Activated T-cell treated with anti-CD3 and anti-CD28 coated beads, Interleukin-2, amount 50 U/mL, for 24 hours (primary cell): Measurements from ENCODE around the gene KCNK5.

Experiments
- DNase-seq: peaks from one replicate; pipeline ENCODE4 v3.0.0-alpha.2; 2020
- H3K27ac Mint-ChIP-seq: 2 replicates; pipeline ENCODE4 v1.8.0; 2020; ENCODE audit warnings: mild to moderate bottlenecking, mixed read lengths
- H3K27me3 Mint-ChIP-seq: 2 replicates; pipeline ENCODE4 v1.8.0; 2020; ENCODE audit warnings: mixed read lengths
- H3K36me3 Mint-ChIP-seq: 2 replicates; pipeline ENCODE4 v1.8.0; 2020; ENCODE audit warnings: low read depth, mixed read lengths
- H3K4me1 Mint-ChIP-seq: 2 replicates; pipeline ENCODE4 v1.8.0; 2020; ENCODE audit warnings: low read depth, mixed read lengths
- H3K4me3 Mint-ChIP-seq: 2 replicates; pipeline ENCODE4 v1.8.0; 2020; ENCODE audit warnings: mild to moderate bottlenecking, moderate library complexity, mixed read lengths
- H3K9me3 Mint-ChIP-seq: 2 replicates; pipeline ENCODE4 v1.8.0; 2020; ENCODE audit warnings: mixed read lengths

Gene KCNK5

DNA sequence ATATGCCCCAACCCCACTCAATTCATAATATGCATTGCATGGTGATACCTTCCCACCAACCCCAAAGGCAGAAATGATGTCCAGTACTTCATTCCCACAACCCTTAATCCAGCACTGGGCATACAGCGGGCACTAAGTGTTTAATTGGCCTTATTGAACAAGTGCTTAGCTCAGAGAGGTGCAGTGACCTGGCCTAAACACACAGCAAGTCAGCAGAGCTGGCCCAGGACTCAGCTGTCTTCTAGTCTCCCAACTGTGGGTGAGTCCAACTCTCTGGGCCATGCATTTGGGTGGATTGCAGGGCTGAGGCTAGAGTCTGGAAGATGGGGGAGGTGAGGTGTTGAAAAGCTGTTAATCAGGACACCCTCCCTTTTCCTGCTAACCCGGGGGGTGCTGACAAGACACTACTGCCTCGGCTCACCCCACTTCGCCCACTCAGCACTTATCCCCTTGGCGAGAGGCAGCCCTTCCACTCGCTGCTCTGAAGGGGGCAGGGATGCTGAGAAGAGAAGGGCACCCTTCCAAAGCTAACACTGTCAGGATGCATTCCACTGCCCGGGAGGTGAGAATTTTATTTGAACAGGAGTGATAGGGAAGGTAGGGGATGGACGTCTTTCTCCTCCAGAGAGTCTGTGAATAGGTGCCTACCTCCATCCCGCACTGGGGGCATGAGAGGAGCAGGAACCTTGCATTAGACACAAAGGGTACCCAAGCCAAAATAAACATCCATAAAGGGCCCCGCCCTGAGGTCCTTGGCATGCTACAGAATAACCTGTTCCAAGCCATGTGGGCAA is 14.2 kb downstream of the KCNK5 start:
- Mint-ChIP-seq H3K9me3 (no peaks in the 10 kb centered on the region), H3K4me3 (no peak overlapping the region), H3K27me3 (no peaks in the 10 kb centered on the region), H3K36me3 (peaks cover 71% of the 10 kb centered on the region), H3K4me1 (peaks cover 23% of the 10 kb centered on the region), H3K27ac (no peak overlapping the region)
- no peak for DNase-seq

DNA sequence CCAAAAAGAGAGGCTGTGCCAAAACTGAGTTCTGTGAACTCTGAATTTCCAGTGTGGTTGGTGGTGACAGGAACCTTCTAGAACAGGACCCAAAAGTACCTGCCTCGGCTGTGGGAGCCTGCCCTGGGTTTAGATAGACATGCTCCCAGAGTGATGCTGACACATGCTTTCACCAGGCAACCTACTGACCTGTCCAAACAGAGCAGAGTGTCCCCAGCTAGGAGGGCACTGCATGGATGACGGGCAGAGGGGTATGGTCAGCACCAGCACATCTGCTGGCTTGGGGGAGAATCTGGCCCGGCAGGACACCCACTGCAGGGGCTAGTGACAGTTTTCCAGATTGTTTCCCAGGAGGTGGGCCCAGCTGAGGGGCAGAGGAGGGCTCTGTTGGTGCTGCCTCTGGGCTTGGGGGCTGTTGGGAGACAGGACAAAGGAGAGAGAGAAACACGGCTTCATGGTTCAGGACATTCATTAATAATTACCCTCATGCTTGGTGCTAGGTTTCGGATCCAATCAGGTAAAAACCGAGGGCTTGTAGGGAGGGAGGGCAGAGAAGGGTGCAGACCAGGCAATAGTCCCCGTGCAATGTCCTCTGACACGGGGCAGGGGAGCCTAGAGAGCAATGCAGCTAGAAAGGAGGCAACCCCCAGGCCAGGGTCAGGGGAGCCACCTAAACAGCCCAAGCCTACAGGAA is 15.0 kb downstream of the KCNK5 start:
- no peak for DNase-seq
- Mint-ChIP-seq H3K27me3 (no peaks in the 10 kb centered on the region), H3K4me3 (no peak overlapping the region), H3K9me3 (no peaks in the 10 kb centered on the region), H3K4me1 (peaks cover 24% of the 10 kb centered on the region), H3K27ac (no peak overlapping the region), H3K36me3 (peaks cover 65% of the 10 kb centered on the region)

DNA sequence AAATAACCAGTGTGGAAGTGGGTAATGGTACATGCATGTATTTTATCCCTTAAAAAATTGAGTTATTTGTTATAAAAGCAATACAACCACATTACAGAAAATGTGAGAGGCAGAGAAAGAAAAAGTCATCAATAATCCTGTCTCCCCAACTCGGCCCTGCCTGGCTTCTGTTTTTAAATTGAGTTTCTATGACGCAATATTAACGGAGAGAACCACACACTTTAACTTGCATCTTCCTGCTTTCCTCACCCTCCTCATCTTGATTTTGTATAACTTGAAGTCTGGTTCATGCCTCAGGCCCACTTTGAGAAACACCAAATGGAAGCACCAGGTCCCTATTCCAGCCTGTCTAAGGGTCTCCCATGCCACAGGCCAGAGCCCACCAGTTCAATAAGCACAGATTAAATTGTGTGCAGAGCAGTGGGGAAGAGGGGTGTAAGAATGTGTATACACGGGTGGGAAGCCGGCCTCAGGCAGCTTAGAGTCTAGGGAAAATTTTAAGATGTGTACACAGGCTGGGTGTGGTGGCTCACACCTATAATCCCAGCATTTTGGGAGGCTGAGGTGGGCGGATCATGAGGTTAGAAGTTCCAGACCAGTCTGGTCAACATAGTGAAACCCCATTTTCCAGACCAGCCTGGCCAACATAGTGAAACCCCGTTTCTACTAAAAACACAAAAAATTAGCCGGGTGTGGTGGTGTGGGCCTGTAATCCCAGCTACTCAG is 15.9 kb downstream of the KCNK5 start:
- DNase-seq = no peak
- Mint-ChIP-seq H3K27me3 (no peaks in the 10 kb centered on the region), H3K4me3 (no peak overlapping the region), H3K4me1 (peaks cover 23% of the 10 kb centered on the region), H3K36me3 (peaks cover 60% of the 10 kb centered on the region), H3K9me3 (no peaks in the 10 kb centered on the region), H3K27ac (no peak overlapping the region)

DNA sequence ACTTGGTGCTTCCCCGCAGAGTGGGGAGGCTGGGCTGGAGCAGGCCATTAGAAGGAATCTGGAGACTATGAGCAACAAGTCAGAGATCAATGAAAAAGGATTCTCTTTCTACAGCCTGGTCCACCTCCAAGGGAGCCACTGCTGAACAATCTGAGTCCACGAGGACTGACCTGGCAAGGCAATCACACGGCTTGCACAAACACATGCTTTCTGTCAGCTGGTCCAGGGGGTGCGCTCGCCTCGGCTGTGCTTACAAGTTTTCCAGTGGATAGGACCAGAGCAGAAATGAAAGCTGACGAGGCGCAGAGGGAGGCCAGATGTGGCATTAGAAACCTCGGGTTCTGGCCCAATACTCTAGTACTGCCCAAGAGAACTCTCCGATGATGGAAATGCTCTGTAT is 18.1 kb downstream of the KCNK5 start:
- Mint-ChIP-seq H3K36me3 (peaks cover 52% of the 10 kb centered on the region), H3K9me3 (no peaks in the 10 kb centered on the region), H3K4me1 (peaks cover 22% of the 10 kb centered on the region), H3K4me3 (no peak overlapping the region), H3K27ac (no peak overlapping the region), H3K27me3 (no peaks in the 10 kb centered on the region)
- no peak for DNase-seq

DNA sequence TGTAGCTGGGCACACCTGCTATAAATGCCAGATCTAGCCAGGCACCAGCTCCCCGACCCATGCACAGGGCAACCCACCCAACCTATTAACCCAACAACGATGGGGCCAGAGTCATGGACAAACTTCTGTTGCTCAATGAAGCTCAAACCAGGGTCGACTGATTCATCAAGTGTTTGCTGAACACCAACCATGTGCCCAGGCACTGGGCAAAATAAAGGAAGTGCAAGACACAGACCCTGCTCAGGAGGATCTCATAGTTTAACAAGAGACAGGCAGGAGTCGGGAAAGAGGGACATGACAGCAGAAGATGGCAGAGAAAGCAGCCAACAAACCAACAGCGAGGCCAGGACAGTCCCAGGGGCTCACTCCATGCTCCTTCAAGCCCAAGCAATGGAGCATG is 18.8 kb downstream of the KCNK5 start:
- peaks cover 20% of the 10 kb centered on the region for H3K4me1 Mint-ChIP-seq
- no peak overlapping the region for H3K4me3 Mint-ChIP-seq
- H3K27ac Mint-ChIP-seq = no peak overlapping the region
- H3K36me3 Mint-ChIP-seq = peaks cover 51% of the 10 kb centered on the region
- H3K27me3 Mint-ChIP-seq = no peaks in the 10 kb centered on the region
- no peak for DNase-seq
- no peaks in the 10 kb centered on the region for H3K9me3 Mint-ChIP-seq

DNA sequence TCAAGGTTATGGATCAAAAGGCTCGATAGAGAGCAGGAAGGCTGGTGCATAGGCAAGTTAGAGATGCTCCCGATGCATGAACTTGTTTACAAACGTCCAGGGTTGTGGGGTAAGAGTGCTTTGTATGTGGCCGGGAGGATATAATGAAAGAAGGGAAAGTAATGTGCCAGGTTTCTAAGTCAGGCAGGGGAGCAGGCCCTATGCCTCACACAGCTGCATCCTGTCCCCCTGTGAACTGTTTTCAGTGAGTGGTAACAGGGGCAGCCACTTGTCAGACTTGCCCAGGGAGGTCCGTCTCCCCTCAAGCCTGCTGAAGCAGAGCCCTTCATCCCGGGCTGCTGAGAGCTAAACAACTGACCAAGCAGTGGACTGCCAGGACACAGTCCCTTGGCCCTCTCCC is 19.4 kb downstream of the KCNK5 start:
- Mint-ChIP-seq H3K36me3 (peaks cover 45% of the 10 kb centered on the region), H3K4me1 (peaks cover 20% of the 10 kb centered on the region), H3K27me3 (no peaks in the 10 kb centered on the region), H3K27ac (peak overlapping the region; percentile 77), H3K9me3 (no peaks in the 10 kb centered on the region), H3K4me3 (no peak overlapping the region)
- no peak for DNase-seq

DNA sequence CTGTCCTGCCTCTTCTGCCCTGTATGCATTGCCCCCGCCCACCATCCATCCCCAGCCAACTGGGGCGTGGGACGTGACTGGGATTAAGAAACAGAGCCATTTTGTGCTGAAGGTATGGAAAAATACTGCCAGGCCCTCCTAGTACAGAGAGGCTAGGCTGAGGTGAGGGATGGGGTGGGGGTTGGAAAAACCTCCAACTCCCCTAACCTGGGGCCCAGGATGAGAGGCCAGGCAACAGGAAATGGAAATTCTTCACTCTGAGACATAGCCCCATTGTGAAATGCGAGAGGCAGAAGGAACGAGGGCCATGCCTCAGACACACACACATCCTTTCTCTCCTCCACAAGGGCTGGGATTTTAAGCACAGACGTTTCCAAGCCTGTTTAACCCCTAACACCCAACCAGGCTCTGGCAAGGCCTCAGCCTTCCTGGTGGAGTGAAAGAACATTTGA is 19.9 kb downstream of the KCNK5 start:
- Mint-ChIP-seq H3K27me3 (no peaks in the 10 kb centered on the region), H3K36me3 (peaks cover 40% of the 10 kb centered on the region), H3K4me1 (peaks cover 20% of the 10 kb centered on the region), H3K4me3 (no peak overlapping the region), H3K27ac (peak overlapping the region; percentile 77), H3K9me3 (no peaks in the 10 kb centered on the region)
- no peak for DNase-seq

DNA sequence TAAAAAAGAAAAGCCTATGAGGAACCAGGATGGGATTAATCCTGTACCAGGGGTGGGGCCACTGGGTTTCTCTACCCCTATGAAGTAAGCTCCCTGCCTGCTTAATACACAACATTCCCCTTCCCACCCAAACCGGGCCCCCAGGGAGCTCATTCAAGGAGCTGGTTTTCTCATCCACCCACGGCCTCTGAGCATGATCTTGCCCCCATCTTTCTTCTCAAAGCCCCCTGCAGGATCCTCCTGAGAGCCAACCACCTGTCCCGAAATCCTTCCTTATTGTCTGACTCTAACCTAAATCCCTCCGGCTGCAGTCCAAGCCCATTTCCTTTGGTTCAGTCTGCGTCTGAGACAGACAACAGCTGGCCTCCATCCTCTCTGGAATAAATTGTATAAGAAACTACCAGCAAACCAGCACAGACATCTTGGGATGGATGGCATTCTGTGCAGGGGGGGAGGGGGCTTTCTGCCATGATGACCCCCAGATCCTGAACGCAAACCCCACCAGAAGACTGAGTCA is 21.0 kb downstream of the KCNK5 start:
- H3K27me3 Mint-ChIP-seq = no peaks in the 10 kb centered on the region
- DNase-seq = no peak
- peaks cover 20% of the 10 kb centered on the region for H3K4me1 Mint-ChIP-seq
- no peaks in the 10 kb centered on the region for H3K9me3 Mint-ChIP-seq
- no peak overlapping the region for H3K4me3 Mint-ChIP-seq
- H3K36me3 Mint-ChIP-seq = peaks cover 32% of the 10 kb centered on the region
- no peak overlapping the region for H3K27ac Mint-ChIP-seq

DNA sequence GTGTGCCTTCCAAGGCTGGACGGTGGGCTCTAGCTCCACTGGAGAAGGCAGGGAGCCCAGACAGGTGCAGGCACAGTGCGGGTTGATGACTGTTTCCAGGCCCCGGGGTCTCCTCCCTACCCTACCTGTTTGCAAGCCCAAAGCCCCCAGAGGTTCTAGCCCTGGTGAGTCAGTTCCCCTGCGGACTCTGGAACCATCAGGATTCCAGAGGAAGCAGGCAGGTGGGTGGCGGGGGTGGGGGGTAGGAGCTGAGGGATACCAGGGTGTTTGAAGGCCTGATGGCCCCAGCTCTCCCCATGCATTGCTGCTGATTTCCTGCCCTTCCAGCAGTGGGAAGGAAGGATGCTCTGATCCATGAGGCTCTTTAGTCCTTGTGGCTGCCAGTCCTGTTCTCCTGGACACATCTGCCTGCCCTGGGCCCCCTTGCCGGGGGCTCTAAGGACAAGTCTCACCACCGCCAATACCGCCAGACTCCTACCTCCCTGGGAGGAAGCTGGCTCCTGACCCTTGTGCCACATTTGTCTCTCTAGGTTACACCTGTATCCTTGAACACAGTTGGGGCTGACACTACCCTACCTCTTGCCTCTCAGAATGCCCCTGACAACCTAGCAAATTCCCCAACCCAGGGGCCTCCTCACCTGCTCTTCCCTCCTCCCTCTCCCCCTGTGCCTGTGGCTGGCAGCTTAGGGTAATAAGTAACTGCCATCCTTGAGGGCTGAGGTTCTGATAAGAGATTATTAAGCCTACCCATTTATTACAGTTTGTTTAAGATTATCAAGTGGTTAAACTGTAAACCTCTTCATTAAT is 21.7 kb downstream of the KCNK5 start:
- no peak for DNase-seq
- H3K4me3 Mint-ChIP-seq = no peak overlapping the region
- no peaks in the 10 kb centered on the region for H3K27me3 Mint-ChIP-seq
- H3K36me3 Mint-ChIP-seq = peaks cover 32% of the 10 kb centered on the region
- no peak overlapping the region for H3K27ac Mint-ChIP-seq
- no peaks in the 10 kb centered on the region for H3K9me3 Mint-ChIP-seq
- H3K4me1 Mint-ChIP-seq = peaks cover 20% of the 10 kb centered on the region

DNA sequence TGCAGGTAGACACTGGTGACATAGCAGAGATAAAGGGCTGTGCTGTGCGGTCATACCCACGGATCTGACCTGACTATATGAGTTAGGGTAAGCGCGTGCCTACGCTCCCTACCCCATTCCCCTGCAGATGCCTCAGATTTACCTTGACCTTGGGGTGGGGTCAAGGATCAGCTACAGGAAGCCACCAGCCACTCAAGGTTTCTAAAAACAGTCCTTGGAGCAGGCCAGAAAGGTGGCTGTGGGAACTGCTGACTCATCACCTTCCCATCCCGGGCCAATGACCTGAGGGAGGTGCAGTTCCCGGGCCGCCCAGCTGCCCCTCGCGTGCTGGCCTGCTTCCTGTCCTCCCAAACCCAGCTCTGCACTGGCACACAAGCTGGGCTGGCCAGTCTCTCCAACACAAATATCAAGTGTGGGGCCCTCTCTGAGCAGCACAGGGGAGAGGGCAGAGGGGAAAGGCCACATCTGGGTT is 23.0 kb downstream of the KCNK5 start:
- H3K4me3 Mint-ChIP-seq = no peak overlapping the region
- peaks cover 25% of the 10 kb centered on the region for H3K36me3 Mint-ChIP-seq
- no peaks in the 10 kb centered on the region for H3K27me3 Mint-ChIP-seq
- H3K9me3 Mint-ChIP-seq = no peaks in the 10 kb centered on the region
- peaks cover 20% of the 10 kb centered on the region for H3K4me1 Mint-ChIP-seq
- H3K27ac Mint-ChIP-seq = no peak overlapping the region
- DNase-seq = no peak

DNA sequence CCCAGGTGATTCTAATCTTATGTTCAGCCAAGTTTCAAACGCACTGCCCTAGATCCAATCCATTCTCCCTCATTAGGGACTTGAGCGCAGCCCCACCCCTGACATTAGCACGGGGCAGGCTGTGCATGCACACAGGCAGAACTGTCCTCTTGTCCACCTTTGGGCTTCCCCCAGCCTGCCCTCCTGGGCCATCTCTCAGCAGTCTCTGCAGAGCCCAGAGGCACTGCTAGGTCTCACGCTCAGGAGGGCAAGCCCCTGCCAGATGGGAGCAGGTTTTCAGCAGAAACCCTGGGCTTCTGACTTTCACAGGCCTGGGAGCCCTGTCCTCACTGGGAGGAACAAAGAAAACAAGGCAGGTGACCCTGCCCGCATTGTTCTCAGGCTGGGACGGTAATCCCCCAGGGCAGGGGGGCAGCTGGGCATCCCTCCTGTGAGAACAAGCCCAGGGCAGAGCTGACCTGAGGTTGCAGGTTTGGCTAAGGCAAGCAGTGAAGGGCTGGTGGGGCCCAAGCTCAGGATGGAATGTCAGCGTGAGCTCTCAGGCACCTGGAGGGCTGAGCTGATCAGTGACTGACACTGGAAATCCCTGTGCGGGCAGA is 24.5 kb downstream of the KCNK5 start:
- Mint-ChIP-seq H3K27ac (no peak overlapping the region), H3K27me3 (no peaks in the 10 kb centered on the region), H3K4me3 (no peak overlapping the region), H3K9me3 (no peaks in the 10 kb centered on the region), H3K36me3 (peaks cover 29% of the 10 kb centered on the region), H3K4me1 (peaks cover 8% of the 10 kb centered on the region)
- DNase-seq = no peak

DNA sequence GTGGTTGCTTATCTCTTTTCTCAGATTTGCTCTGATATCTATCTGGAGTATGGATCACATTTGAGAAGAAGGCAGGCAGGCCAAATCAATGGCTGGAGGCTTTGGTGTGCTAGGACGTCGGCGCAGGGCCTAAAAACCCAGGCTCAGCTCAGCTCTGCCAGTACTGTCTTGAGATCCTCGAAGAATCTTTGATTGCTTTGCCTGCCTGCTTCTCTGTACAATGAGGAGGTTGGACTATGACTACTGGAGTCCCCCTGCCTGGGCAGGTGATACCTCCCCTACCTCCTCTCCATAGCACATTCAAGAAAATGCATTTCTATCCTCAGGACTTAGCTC is 25.1 kb downstream of the KCNK5 start:
- no peak for DNase-seq
- Mint-ChIP-seq H3K27ac (no peak overlapping the region), H3K36me3 (peaks cover 29% of the 10 kb centered on the region), H3K27me3 (no peaks in the 10 kb centered on the region), H3K4me3 (no peak overlapping the region), H3K4me1 (peaks cover 2% of the 10 kb centered on the region), H3K9me3 (no peaks in the 10 kb centered on the region)

DNA sequence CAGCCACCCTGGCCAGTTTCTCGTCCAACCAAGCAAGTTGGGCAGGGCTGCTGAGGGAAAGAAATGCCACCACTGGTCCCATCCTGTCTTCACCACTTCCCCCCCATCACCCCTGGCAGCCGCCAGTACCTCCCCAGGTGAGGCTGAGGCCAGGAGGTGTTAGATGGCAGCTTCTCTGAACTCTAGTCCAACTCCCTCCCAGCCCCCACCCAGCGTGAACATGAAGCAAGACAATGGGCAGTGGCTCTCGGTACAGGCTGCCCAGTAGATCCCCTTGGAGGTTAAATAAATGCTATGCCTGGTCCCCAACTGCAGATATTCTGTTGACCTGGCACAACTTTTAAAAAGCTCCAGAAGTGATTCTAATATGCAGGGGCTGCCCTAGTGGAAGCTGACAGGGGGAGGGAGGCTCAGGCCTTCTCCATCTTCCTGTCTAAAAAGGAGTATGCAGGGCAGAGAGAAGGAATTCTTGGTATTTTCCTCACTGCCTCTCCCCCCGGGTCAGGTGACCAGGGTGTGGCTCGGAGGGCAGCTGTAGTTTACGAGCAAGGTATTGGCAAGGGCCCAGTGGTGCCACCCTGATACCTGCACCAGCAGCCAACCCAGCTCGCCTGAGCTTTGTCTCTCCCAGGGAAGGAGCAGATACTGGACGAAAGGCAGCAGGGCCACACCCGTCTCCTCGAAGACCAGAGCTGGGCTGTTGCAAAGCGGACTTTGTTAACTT is 25.7 kb downstream of the KCNK5 start:
- Mint-ChIP-seq H3K27ac (no peak overlapping the region), H3K36me3 (peaks cover 29% of the 10 kb centered on the region), H3K4me3 (no peak overlapping the region), H3K9me3 (no peaks in the 10 kb centered on the region), H3K27me3 (no peaks in the 10 kb centered on the region), H3K4me1 (no peaks in the 10 kb centered on the region)
- DNase-seq = no peak
